ENCODE results near the gene ZNF487.

Gene ZNF487

DNA sequence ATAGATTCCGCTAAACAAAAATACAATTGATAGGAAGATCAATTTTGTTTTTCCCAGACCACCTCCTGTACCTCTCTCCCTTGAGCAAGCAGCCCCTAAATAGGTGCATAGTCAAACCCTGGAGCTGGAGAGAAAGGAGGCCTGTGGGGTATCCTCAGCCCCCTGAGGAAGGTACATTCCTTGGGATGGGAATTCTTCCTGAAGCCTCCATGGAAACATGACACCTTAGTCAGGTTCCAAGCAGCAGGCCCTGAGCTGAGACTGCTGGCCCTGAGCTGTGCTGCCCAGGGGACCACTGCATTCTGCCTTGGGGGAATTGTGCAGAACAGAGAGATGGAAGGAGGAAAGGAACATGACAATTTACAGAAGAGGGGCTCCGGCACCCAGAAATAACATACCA, 35.3 kb upstream of the ZNF487 start:
- no peak overlapping the region for H3K27ac ChIP-seq (ENCODE audit: low read depth, low read length)
- WGBS (ENCODE audit: extremely low coverage, insufficient coverage, low lambda C conversion rate): no CpG with 5 or more reads among the region's 2 CpGs
- H3K4me3 ChIP-seq (ENCODE audit: low read length): no peak overlapping the region

DNA sequence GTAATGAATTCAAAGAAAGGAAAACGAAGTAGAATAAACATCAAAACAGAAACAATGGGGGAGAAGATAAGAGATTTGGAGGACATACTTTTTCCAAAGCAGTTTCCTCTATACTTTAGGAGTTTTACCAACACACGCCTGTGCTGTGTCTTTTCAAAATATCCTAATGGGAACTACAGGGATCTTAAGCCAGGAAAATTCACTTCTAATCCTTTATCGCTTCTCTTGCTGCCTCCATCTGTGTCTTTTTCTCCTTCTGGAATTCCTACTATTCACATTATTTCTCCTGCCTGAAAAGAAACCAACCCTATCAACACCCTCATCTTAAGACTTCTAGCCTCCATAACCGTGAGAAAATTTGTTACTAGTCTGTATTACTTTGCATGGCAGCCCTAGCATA, 34.7 kb upstream of the ZNF487 start:
- H2AK5ac ChIP-seq (ENCODE audit: low read length): no peak overlapping the region
- peaks cover 89% of the 10 kb centered on the region for H3K79me2 ChIP-seq (ENCODE audit: control insufficient read depth, insufficient read depth, low read length)
- peaks cover 8% of the 10 kb centered on the region for H3K4me1 ChIP-seq (ENCODE audit: control insufficient read depth, low read depth, low read length)
- H3K79me1 ChIP-seq (ENCODE audit: low read length): no peaks in the 10 kb centered on the region
- H3K27ac ChIP-seq (ENCODE audit: low read depth, low read length): no peak overlapping the region
- no peak overlapping the region for H2BK120ac ChIP-seq (ENCODE audit: low read depth, low read length)
- H3K9ac ChIP-seq (ENCODE audit: low read length): peak overlapping the region; percentile 19
- H2BK15ac ChIP-seq (replicated peaks; ENCODE audit: low read depth): no peak overlapping the region
- H3K56ac ChIP-seq (ENCODE audit: low read length): no peak overlapping the region
- no peak for DNase-seq
- no peak overlapping the region for H4K8ac ChIP-seq (ENCODE audit: low read depth, low read length)
- H3K4me3 ChIP-seq (ENCODE audit: low read length): no peak overlapping the region
- H3K4me2 ChIP-seq (ENCODE audit: low read length): no peak overlapping the region
- no peak overlapping the region for H2BK5ac ChIP-seq (ENCODE audit: low read length)
- no peak overlapping the region for H3K18ac ChIP-seq (ENCODE audit: low read length)
- H3K27me3 ChIP-seq (ENCODE audit: insufficient read depth, low read length, poor library complexity): no peaks in the 10 kb centered on the region
- no peak overlapping the region for H3K4ac ChIP-seq (ENCODE audit: low read depth, low read length)
- no peaks in the 10 kb centered on the region for H3K36me3 ChIP-seq (ENCODE audit: control insufficient read depth, insufficient read depth, low read length)
- no peak overlapping the region for H4K5ac ChIP-seq (ENCODE audit: low read length)
- WGBS (ENCODE audit: extremely low coverage, insufficient coverage, low lambda C conversion rate): no CpG with 5 or more reads among the region's 4 CpGs
- no peak overlapping the region for H3K23ac ChIP-seq (ENCODE audit: low read length)

More for the DNA sequence above, 35.3 kb upstream of the ZNF487 start:
- no peak overlapping the region for H3K18ac ChIP-seq (ENCODE audit: low read length)
- H2BK120ac ChIP-seq (ENCODE audit: low read depth, low read length): no peak overlapping the region
- H3K23ac ChIP-seq (ENCODE audit: low read length): no peak overlapping the region
- no peak overlapping the region for H3K4me2 ChIP-seq (ENCODE audit: low read length)
- no peaks in the 10 kb centered on the region for H3K36me3 ChIP-seq (ENCODE audit: control insufficient read depth, insufficient read depth, low read length)
- H3K27me3 ChIP-seq (ENCODE audit: insufficient read depth, low read length, poor library complexity): no peaks in the 10 kb centered on the region
- peaks cover 83% of the 10 kb centered on the region for H3K79me2 ChIP-seq (ENCODE audit: control insufficient read depth, insufficient read depth, low read length)
- H3K4ac ChIP-seq (ENCODE audit: low read depth, low read length): no peak overlapping the region
- peak; percentile 90 for DNase-seq
- no peak overlapping the region for H2AK5ac ChIP-seq (ENCODE audit: low read length)
- no peak overlapping the region for H2BK15ac ChIP-seq (replicated peaks; ENCODE audit: low read depth)
- H3K56ac ChIP-seq (ENCODE audit: low read length): no peak overlapping the region
- no peak overlapping the region for H2BK5ac ChIP-seq (ENCODE audit: low read length)
- H3K79me1 ChIP-seq (ENCODE audit: low read length): no peaks in the 10 kb centered on the region
- H3K4me1 ChIP-seq (ENCODE audit: control insufficient read depth, low read depth, low read length): peaks cover 8% of the 10 kb centered on the region
- H4K8ac ChIP-seq (ENCODE audit: low read depth, low read length): no peak overlapping the region
- H3K9ac ChIP-seq (ENCODE audit: low read length): no peak overlapping the region
- no peak overlapping the region for H4K5ac ChIP-seq (ENCODE audit: low read length)

DNA sequence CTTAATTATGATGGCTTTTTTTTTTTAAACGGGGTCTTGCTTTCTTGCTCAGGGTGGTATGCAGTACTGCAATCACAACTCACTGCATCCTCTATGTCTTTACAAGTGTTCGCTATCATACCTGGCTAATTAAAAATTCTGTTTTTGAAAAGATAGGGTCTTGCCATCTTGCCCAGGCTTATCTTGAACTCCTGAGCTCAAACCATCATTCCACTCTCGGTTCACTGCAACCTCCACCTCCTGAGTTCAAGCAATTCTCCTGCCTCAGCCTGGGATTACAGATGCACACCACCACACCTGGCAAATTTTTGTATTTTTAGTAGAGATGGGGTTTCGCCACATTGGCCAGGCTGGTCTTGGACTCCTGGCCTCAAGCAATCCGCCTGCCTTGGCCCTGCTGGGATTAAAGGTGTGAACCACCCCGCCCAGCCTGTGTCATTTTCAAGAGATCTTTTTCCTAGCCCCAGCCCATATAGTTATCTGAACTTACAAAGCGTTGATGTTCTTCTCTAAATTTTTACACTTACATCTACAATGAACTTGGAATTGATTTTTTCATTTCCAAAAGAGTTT, 33.9 kb upstream of the ZNF487 start:
- Histone ChIP-seq H4K5ac (ENCODE audit: low read length) (no peak overlapping the region), H3K4me2 (ENCODE audit: low read length) (no peak overlapping the region), H3K27ac (ENCODE audit: low read depth, low read length) (no peak overlapping the region), H3K23ac (ENCODE audit: low read length) (no peak overlapping the region), H3K9ac (ENCODE audit: low read length) (no peak overlapping the region), H3K79me2 (ENCODE audit: control insufficient read depth, insufficient read depth, low read length) (peaks cover 95% of the 10 kb centered on the region), H3K4me3 (ENCODE audit: low read length) (no peak overlapping the region), H4K8ac (ENCODE audit: low read depth, low read length) (no peak overlapping the region), H3K18ac (ENCODE audit: low read length) (no peak overlapping the region), H3K4ac (ENCODE audit: low read depth, low read length) (no peak overlapping the region), H3K27me3 (ENCODE audit: insufficient read depth, low read length, poor library complexity) (no peaks in the 10 kb centered on the region), H3K4me1 (ENCODE audit: control insufficient read depth, low read depth, low read length) (peaks cover 8% of the 10 kb centered on the region), H3K56ac (ENCODE audit: low read length) (no peak overlapping the region), H3K79me1 (ENCODE audit: low read length) (no peaks in the 10 kb centered on the region), H2BK120ac (ENCODE audit: low read depth, low read length) (no peak overlapping the region), H2BK15ac (replicated peaks; ENCODE audit: low read depth) (no peak overlapping the region), H2AK5ac (ENCODE audit: low read length) (no peak overlapping the region), H2BK5ac (ENCODE audit: low read length) (no peak overlapping the region), H3K36me3 (ENCODE audit: control insufficient read depth, insufficient read depth, low read length) (no peaks in the 10 kb centered on the region)
- DNase-seq: no peak
- no CpG with 5 or more reads among the region's 7 CpGs for WGBS (ENCODE audit: extremely low coverage, insufficient coverage, low lambda C conversion rate)

DNA sequence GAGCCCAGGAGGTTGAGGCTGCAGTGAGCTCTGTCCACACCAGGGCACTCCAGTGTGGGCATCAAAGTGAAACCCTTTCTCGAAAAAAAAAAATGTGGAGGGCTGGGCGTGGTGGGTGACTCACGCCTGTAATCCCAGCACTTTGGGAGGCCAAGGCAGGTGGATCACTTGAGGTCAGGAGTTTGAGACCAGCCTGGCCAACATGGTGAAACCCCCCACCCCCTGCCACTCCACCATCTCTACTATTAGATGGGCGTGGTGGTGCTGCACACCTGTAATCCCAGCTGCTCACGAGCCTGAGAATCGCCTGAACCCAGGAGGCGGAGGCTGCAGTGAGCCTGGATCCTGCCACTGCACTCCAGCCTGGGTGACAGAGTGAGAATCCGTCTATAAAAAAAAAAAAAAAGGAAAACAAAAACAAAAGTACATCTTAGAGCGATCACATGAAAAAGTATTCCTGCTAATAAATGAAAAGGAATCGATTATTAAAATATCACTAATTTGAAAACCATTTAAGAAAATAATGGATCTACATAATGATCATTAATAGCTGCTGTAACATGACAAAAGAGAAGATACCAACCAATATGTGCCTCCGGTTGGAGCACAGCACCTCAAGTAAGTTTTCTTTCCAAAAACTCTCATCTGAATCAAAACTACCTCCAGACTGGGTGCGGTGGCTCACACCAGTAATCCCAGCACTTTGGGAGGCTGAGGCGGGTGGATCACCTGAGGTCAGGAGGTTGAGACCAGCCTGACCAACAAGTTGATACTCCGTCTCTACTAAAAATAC, 32.8 kb upstream of the ZNF487 start:
- Histone ChIP-seq H3K4me2 (ENCODE audit: low read length) (no peak overlapping the region), H3K4me3 (ENCODE audit: low read length) (no peak overlapping the region), H3K56ac (ENCODE audit: low read length) (no peak overlapping the region), H3K36me3 (ENCODE audit: control insufficient read depth, insufficient read depth, low read length) (no peaks in the 10 kb centered on the region), H3K79me2 (ENCODE audit: control insufficient read depth, insufficient read depth, low read length) (peaks cover 90% of the 10 kb centered on the region), H3K23ac (ENCODE audit: low read length) (no peak overlapping the region), H3K4ac (ENCODE audit: low read depth, low read length) (no peak overlapping the region), H4K5ac (ENCODE audit: low read length) (no peak overlapping the region), H2BK120ac (ENCODE audit: low read depth, low read length) (no peak overlapping the region), H2BK15ac (replicated peaks; ENCODE audit: low read depth) (no peak overlapping the region), H2AK5ac (ENCODE audit: low read length) (no peak overlapping the region), H3K27ac (ENCODE audit: low read depth, low read length) (no peak overlapping the region), H3K79me1 (ENCODE audit: low read length) (no peaks in the 10 kb centered on the region), H3K27me3 (ENCODE audit: insufficient read depth, low read length, poor library complexity) (no peaks in the 10 kb centered on the region), H4K8ac (ENCODE audit: low read depth, low read length) (no peak overlapping the region), H3K4me1 (ENCODE audit: control insufficient read depth, low read depth, low read length) (peaks cover 5% of the 10 kb centered on the region), H3K18ac (ENCODE audit: low read length) (peak overlapping the region; percentile 16), H2BK5ac (ENCODE audit: low read length) (no peak overlapping the region), H3K9ac (ENCODE audit: low read length) (no peak overlapping the region)
- no CpG with 5 or more reads among the region's 14 CpGs for WGBS (ENCODE audit: extremely low coverage, insufficient coverage, low lambda C conversion rate)
- no peak for DNase-seq

DNA sequence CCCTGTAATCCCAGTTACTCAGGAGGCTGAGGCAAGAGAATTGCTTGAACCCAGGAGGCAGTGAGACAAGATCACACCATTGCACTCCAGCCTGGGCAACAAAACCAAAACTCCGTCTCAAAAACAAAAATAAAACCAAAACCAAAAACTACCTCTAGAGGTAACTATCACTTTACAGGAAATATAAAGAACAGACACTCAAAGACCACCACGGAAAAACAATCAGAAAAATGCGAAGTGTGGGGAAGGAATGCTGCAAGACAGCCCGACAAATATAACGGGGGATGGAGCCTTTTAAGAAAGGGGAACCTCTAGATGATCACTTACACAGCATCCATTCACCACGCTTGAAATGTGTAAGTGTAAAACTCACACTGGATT, 32.2 kb upstream of the ZNF487 start:
- no peaks in the 10 kb centered on the region for H3K36me3 ChIP-seq (ENCODE audit: control insufficient read depth, insufficient read depth, low read length)
- peaks cover 84% of the 10 kb centered on the region for H3K79me2 ChIP-seq (ENCODE audit: control insufficient read depth, insufficient read depth, low read length)
- H4K8ac ChIP-seq (ENCODE audit: low read depth, low read length): no peak overlapping the region
- H3K9ac ChIP-seq (ENCODE audit: low read length): peak overlapping the region; percentile 12
- H2BK5ac ChIP-seq (ENCODE audit: low read length): no peak overlapping the region
- H3K23ac ChIP-seq (ENCODE audit: low read length): no peak overlapping the region
- H3K4me3 ChIP-seq (ENCODE audit: low read length): no peak overlapping the region
- no peaks in the 10 kb centered on the region for H3K79me1 ChIP-seq (ENCODE audit: low read length)
- H2BK15ac ChIP-seq (replicated peaks; ENCODE audit: low read depth): no peak overlapping the region
- no peak overlapping the region for H2BK120ac ChIP-seq (ENCODE audit: low read depth, low read length)
- no peak overlapping the region for H2AK5ac ChIP-seq (ENCODE audit: low read length)
- no peak overlapping the region for H3K4ac ChIP-seq (ENCODE audit: low read depth, low read length)
- H3K4me2 ChIP-seq (ENCODE audit: low read length): no peak overlapping the region
- no peak overlapping the region for H3K56ac ChIP-seq (ENCODE audit: low read length)
- peak overlapping the region; percentile 16 for H3K18ac ChIP-seq (ENCODE audit: low read length)
- no peak overlapping the region for H3K27ac ChIP-seq (ENCODE audit: low read depth, low read length)
- H4K5ac ChIP-seq (ENCODE audit: low read length): no peak overlapping the region
- DNase-seq: no peak
- H3K4me1 ChIP-seq (ENCODE audit: control insufficient read depth, low read depth, low read length): peaks cover 2% of the 10 kb centered on the region
- no peaks in the 10 kb centered on the region for H3K27me3 ChIP-seq (ENCODE audit: insufficient read depth, low read length, poor library complexity)
- WGBS (ENCODE audit: extremely low coverage, insufficient coverage, low lambda C conversion rate): no CpG with 5 or more reads among the region's 6 CpGs

Measured in mesendoderm (in vitro differentiated cells).